ENCODE measurements around the gene SOX6. TPM values are rescaled to one million over a fixed set of nuclear protein-coding genes. Genes with fewer than 3 reads are reported as not detected.
A peak's percentile ranks its signal among the peaks of the same experiment; 100 is the strongest.

The SOX6 gene
- total and polyA plus RNA-seq, 2 donors (not counting 1 experiment from before 2014, with no cell fraction given): 3.0 to 5.1 TPM

- Histone ChIP-seq H3K27ac (ENCODE audit: insufficient read depth, low read length) (no peak overlapping the region), H3K79me2 (ENCODE audit: control insufficient read depth, insufficient read depth, low read length) (no peaks in the 10 kb centered on the region), H3K27me3 (ENCODE audit: control insufficient read depth, insufficient read depth, low read length) (no peaks in the 10 kb centered on the region), H4K20me1 (ENCODE audit: control insufficient read depth, extremely low read depth, insufficient read depth, low read length) (no peaks in the 10 kb centered on the region), H3K9ac (ENCODE audit: insufficient read depth, low read length) (no peak overlapping the region), H3K4me2 (ENCODE audit: extremely low read depth, insufficient read depth, low read length) (no peak overlapping the region), H3K4me1 (ENCODE audit: control insufficient read depth, extremely low read depth, insufficient read depth, low read length) (no peaks in the 10 kb centered on the region), H2AFZ (ENCODE audit: low read length) (no peak overlapping the region), H3K9me3 (ENCODE audit: control insufficient read depth, insufficient read depth, low read depth, low read length) (no peaks in the 10 kb centered on the region), H3K36me3 (ENCODE audit: control insufficient read depth, insufficient read depth, low read length) (no peaks in the 10 kb centered on the region), H3K4me3 (replicated peaks in 1 of 4; ENCODE audit: control extremely low read depth in 1 of 4, insufficient read depth in 1 of 4, low read depth in 3 of 4, low read length in 4 of 4) (no peak overlapping the region)
- TF ChIP-seq EZH2 (IDR thresholded peaks at IDR 0.05; ENCODE audit: low read length, missing control alignments): no peak
- TF ChIP-seq, protein P1, sequence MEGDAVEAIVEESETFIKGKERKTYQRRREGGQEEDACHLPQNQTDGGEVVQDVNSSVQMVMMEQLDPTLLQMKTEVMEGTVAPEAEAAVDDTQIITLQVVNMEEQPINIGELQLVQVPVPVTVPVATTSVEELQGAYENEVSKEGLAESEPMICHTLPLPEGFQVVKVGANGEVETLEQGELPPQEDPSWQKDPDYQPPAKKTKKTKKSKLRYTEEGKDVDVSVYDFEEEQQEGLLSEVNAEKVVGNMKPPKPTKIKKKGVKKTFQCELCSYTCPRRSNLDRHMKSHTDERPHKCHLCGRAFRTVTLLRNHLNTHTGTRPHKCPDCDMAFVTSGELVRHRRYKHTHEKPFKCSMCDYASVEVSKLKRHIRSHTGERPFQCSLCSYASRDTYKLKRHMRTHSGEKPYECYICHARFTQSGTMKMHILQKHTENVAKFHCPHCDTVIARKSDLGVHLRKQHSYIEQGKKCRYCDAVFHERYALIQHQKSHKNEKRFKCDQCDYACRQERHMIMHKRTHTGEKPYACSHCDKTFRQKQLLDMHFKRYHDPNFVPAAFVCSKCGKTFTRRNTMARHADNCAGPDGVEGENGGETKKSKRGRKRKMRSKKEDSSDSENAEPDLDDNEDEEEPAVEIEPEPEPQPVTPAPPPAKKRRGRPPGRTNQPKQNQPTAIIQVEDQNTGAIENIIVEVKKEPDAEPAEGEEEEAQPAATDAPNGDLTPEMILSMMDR (conservative IDR thresholded peaks at IDR 0.05 in 1 of 2, IDR thresholded peaks at IDR 0.05 in 1 of 2; ENCODE audit: low read depth in 1 of 2, low read length in 2 of 2): no peak
- peak in 1 of 2 donors; percentile 3 for DNase-seq (ENCODE audit: low read depth in 2 of 2)
These were observed 39.3 kb upstream of the SOX6 start for GRCh38 chr11:16395601-16396000.

DNA sequence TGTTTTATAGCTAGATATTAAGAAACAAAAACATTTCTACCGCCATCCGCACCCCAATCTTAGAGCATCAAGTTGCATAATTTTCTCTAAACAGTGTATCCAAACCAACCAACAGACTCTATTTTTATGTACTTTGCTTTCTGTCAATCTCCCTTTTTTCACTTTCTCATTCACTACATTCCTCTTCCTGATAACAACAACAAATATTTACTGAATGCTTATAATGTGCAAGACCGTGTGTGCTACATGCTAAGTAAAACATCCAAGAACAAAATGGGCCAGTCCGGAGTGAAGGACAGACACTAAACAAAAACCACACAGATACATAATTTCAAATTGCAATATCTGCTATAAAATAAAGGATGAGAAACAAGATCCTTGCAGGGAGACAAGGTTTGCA lies 38.6 kb upstream of the SOX6 start:
- no peaks in the 10 kb centered on the region for H3K36me3 ChIP-seq (ENCODE audit: control insufficient read depth, insufficient read depth, low read length)
- H3K79me2 ChIP-seq (ENCODE audit: control insufficient read depth, insufficient read depth, low read length): no peaks in the 10 kb centered on the region
- no peak for DNase-seq (ENCODE audit: low read depth in 2 of 2)
- H4K20me1 ChIP-seq (ENCODE audit: control insufficient read depth, extremely low read depth, insufficient read depth, low read length): no peaks in the 10 kb centered on the region
- H2AFZ ChIP-seq (ENCODE audit: low read length): no peak overlapping the region
- H3K9ac ChIP-seq (ENCODE audit: insufficient read depth, low read length): no peak overlapping the region
- TF ChIP-seq EZH2 (IDR thresholded peaks at IDR 0.05; ENCODE audit: low read length, missing control alignments): no peak
- TF ChIP-seq, protein P1 (conservative IDR thresholded peaks at IDR 0.05 in 1 of 2, IDR thresholded peaks at IDR 0.05 in 1 of 2; ENCODE audit: low read depth in 1 of 2, low read length in 2 of 2): no peak
- no peak overlapping the region for H3K4me2 ChIP-seq (ENCODE audit: extremely low read depth, insufficient read depth, low read length)
- no peak overlapping the region for H3K27ac ChIP-seq (ENCODE audit: insufficient read depth, low read length)
- H3K4me1 ChIP-seq (ENCODE audit: control insufficient read depth, extremely low read depth, insufficient read depth, low read length): no peaks in the 10 kb centered on the region
- no peaks in the 10 kb centered on the region for H3K9me3 ChIP-seq (ENCODE audit: control insufficient read depth, insufficient read depth, low read depth, low read length)
- H3K27me3 ChIP-seq (ENCODE audit: control insufficient read depth, insufficient read depth, low read length): no peaks in the 10 kb centered on the region
- H3K4me3 ChIP-seq (replicated peaks in 1 of 4; ENCODE audit: control extremely low read depth in 1 of 4, insufficient read depth in 1 of 4, low read depth in 3 of 4, low read length in 4 of 4): no peak overlapping the region

DNA sequence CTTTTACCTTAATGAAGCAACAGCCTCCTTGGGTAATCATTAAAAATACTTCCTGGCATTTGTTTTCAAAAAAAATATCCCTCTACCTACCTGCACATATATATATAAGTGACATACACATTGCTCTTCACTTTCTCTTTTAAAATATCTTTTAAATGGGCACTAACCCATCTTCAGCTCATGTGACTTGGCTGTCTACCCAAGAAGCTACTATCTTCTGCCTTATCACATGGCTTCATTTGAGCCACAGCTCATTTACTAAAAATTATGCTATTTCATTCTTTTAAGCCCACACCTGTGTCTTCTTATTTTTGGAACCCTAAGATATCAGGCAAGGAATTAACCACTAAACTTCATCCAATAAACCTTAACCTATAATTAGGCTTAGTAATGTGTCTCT lies 37.0 kb upstream of the SOX6 start:
- no peak overlapping the region for H2AFZ ChIP-seq (ENCODE audit: low read length)
- no peak overlapping the region for H3K4me2 ChIP-seq (ENCODE audit: extremely low read depth, insufficient read depth, low read length)
- DNase-seq (ENCODE audit: low read depth in 2 of 2): no peak
- H3K27me3 ChIP-seq (ENCODE audit: control insufficient read depth, insufficient read depth, low read length): no peaks in the 10 kb centered on the region
- TF ChIP-seq EZH2 (IDR thresholded peaks at IDR 0.05; ENCODE audit: low read length, missing control alignments): no peak
- TF ChIP-seq, protein P1 (conservative IDR thresholded peaks at IDR 0.05 in 1 of 2, IDR thresholded peaks at IDR 0.05 in 1 of 2; ENCODE audit: low read depth in 1 of 2, low read length in 2 of 2): no peak
- no peaks in the 10 kb centered on the region for H4K20me1 ChIP-seq (ENCODE audit: control insufficient read depth, extremely low read depth, insufficient read depth, low read length)
- H3K9me3 ChIP-seq (ENCODE audit: control insufficient read depth, insufficient read depth, low read depth, low read length): no peaks in the 10 kb centered on the region
- H3K27ac ChIP-seq (ENCODE audit: insufficient read depth, low read length): no peak overlapping the region
- H3K79me2 ChIP-seq (ENCODE audit: control insufficient read depth, insufficient read depth, low read length): no peaks in the 10 kb centered on the region
- no peak overlapping the region for H3K9ac ChIP-seq (ENCODE audit: insufficient read depth, low read length)
- H3K4me1 ChIP-seq (ENCODE audit: control insufficient read depth, extremely low read depth, insufficient read depth, low read length): no peaks in the 10 kb centered on the region
- no peaks in the 10 kb centered on the region for H3K36me3 ChIP-seq (ENCODE audit: control insufficient read depth, insufficient read depth, low read length)
- H3K4me3 ChIP-seq (replicated peaks in 1 of 4; ENCODE audit: control extremely low read depth in 1 of 4, insufficient read depth in 1 of 4, low read depth in 3 of 4, low read length in 4 of 4): no peak overlapping the region

All from fibroblast of lung (primary cell).